Fibroblast of skin of scalp (primary cell): ENCODE data around the gene PLB1. TPM values are rescaled to one million over a fixed set of nuclear protein-coding genes. Genes with fewer than 3 reads are reported as not detected.

Experiments used
- DNase-seq: peaks from one replicate; pipeline ENCODE4 v3.0.0-alpha.2; 2013
- polyA plus RNA-seq, 2 experiments: library from polyadenylated mRNA; unstranded; fragments of 120-200 nt; gene quantifications; one replicate each; pipeline ENCODE4 v1.2.1, GENCODE V29; 2013; ENCODE audit not compliant: insufficient read length in 2 of 2

Gene PLB1
- 0.40 TPM for polyA plus RNA-seq (2013, experiment 1 of 2; ENCODE audit: insufficient read length)
- 0.63 TPM for polyA plus RNA-seq (2013, experiment 2 of 2; ENCODE audit: insufficient read length)

DNA sequence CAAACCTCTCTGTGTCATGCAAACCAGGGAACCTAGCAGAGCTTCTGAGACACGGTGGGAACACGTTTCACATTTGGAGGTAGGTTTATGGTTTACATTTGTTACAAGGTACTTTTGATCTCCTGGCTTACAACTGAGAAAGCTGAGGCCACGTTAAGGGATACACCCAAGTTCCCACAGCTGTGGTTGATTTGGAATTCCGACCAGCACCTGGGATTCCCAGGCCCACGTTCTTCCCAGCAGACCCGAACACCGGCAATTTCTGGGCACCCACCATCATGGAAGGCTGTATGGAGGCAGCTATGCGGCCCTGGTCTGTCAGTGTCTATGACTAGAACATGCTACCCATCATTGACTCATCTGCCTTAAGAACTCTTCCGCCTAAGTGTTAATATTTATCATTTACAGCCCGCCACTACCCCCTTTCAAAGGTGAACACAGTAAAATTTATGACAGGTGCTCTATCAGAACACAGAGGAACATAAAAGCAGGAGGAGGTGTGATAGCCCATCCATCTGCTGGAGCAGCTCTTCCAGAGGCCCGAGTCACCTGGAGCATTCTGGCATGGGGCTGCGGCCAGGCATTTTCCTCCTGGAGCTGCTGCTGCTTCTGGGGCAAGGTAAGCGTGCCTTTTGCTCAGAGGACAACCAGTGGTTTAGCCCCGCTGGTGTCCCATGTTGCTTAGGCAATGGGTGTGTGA, at the start of gene PLB1:
Gene PLB1 (plus strand): TSS at position 510 of the 700 bp plus-strand sequence. CDS start 55 bp downstream, at position 565.
- DNase-seq = no peak

GRCh38 chr2:28446531-28446930, 49.3 kb upstream of the PLB1 start:
- DNase-seq = no peak

- no peak for DNase-seq
These were observed 48.8 kb upstream of the PLB1 start for GRCh38 chr2:28447086-28447485.

- DNase-seq = peak; percentile 85
These were observed 47.7 kb upstream of the PLB1 start for GRCh38 chr2:28447943-28448792.

- DNase-seq = no peak
These were observed 47.1 kb upstream of the PLB1 start for GRCh38 chr2:28448793-28449100.

DNA sequence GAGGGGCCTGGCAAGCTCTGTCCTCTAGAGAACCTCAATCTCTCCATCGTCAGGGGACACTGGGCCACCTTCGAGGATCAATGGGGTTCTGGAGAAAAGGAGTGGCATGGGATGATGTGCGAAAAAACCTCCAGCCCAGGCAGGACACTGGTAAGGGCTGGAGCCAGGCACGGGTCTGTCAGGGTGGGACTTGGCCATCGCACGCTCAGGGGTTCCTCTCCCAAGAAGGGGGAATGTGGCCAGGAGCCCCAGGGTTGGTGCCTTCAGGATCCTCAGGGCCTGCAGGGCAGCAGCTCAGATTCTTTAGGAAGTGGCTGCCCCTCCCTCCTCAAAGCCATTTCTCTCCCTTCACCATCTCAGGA, 46.8 kb upstream of the PLB1 start:
- DNase-seq = no peak

DNA sequence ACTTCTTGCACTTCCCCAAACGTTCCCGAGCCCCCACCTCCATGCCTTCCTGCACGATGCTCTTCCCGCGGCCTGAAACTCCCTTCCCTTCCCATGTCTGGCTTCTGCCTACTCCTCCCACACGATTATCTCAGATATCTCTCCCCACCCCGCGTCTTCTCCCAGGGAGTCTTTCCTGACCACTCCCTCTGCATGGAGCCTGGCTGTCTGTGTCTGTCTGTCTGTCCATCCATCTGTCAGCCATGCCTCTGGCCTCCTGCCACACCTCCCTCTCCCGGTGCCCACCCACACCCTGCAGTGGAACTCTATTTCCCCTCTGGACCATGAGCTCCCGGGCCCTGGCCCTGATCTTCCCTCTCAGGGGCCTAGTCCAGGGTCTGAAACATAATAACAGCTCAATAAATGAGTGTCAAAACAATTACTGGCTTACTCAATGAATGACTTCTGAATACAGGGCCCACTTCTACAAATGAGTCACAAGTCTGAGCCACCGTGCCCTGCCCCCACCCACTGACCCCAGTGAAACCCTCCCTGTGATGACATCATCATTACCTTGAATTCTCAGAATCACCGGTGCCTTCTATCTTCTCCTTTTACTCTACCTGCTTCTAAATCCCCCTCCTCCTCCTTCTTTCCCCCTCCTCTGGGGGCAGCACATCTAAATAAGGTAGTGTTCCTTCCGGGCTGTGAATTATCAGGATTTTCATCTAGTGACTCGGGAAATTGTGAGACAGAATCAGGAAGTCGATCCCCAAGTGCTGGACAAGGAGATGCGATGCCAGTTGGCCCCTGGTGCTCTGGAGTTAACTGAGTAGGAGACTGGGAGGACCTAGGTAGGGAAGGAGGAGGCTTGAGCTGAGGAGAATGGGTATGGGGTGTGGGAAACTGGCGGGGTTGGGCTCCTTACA, 46.1 kb upstream of the PLB1 start:
- peak; percentile 58 for DNase-seq

GRCh38 chr2:28450901-28451565, 44.8 kb upstream of the PLB1 start:
- DNase-seq = no peak

GRCh38 chr2:28451793-28452533, 43.9 kb upstream of the PLB1 start:
- DNase-seq = no peak

DNA sequence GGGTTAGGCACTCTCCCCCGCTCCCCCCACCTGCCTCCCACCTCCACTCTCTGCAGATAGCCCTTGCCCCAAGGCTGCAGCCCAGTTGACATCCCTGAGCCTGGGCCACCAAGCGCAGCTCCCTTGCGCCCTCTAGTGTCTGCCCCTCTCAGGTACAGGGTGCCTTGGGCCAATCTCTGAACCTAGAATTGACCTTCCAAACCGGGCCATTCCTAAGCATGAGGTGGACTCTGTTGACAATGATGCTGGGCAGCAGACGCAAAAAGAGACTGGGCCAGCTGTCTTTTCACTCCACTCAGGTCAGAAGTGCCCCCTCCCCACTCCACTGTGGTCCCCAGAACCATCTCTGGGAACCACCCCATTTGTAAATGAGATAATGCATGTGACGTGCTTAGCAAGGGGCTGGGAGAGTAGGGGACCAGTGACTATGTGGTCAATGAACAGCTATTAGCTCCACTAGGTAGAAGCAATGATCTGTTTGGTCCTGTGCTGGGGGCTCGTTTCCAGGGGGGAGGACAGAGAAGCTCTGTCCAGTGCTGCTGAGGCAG, 43.3 kb upstream of the PLB1 start:
- DNase-seq = peak; percentile 53

- DNase-seq = no peak
These were observed 42.5 kb upstream of the PLB1 start for GRCh38 chr2:28453396-28453795.

- no peak for DNase-seq
These were observed 41.6 kb upstream of the PLB1 start for GRCh38 chr2:28454016-28454930.

GRCh38 chr2:28457237-28457636, 38.6 kb upstream of the PLB1 start:
- no peak for DNase-seq

DNA sequence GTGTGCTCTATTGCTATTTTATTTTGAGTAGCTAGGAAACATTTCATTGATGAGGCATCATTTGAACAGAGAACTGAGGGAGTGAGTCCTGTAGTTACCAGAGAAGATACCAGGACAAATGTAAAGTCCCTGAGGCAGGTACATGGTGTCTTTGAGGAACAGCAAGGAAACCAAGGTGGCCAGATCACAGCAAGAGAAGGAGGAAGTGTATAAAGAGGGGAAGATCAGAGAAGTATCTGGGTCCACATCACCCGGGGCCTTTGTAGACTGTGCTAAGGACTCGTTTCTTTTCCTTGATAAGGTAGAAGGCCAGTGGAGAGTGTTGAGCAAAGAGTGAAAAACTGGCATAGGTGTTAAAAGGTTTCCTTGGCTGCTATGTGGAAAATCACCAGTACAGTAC, 34.8 kb upstream of the PLB1 start:
- no peak for DNase-seq

DNA sequence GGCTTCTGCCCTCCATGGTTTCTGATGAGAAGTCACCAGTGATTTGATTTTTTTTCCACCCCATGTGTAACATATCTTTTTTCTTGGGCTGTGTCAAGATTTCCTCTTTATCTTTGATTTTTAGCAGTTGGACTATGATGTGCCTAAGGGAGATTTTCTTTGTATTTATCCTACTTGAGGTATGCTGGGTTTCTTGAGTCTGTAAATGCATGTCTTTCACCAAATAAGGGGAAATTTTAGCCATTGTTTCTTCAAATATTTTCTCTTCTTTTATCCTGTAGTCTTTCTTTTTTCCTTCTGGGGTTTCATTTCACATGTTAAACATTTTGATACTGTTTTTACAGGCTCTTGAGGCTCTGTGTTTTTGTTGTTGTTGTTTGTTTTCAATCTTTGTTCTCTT, 33.7 kb upstream of the PLB1 start:
- DNase-seq = no peak

GRCh38 chr2:28463211-28463816, 32.5 kb upstream of the PLB1 start:
- DNase-seq = no peak

- no peak for DNase-seq
These were observed 32.0 kb upstream of the PLB1 start for GRCh38 chr2:28463893-28464292.

DNA sequence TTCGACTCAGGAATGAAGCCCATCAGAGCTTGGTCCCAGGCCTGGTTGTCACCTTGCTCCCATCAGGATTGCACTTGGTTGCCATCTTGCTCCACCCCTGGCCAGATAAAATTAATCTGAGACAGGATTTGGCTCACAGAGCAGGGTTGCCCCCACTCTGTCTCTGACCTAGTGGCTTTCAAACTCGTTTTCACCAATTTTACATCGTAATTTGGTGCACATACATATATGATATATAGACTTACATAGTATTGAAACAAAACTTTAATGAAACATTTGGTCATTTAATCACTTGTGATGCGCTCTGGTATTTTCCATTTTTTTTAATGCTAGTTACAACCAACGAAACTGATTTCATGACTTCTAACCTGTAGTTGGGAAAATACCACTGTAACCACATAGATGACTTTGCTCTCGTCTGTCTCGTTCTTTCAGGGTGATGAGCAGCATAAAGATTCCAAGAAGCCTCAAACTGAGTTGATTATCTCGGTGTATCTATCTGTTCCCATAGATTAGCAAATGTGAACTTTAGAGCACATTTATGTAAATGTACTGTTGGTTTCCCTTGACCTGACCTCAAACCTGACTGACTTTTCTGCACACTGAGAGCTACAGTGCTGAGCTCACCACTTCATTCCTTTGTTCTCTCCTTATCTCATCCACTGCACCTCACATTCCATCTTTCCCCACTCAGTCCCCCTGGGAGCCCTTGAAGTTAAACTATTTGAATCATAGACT, 30.5 kb upstream of the PLB1 start:
- DNase-seq = no peak

DNA sequence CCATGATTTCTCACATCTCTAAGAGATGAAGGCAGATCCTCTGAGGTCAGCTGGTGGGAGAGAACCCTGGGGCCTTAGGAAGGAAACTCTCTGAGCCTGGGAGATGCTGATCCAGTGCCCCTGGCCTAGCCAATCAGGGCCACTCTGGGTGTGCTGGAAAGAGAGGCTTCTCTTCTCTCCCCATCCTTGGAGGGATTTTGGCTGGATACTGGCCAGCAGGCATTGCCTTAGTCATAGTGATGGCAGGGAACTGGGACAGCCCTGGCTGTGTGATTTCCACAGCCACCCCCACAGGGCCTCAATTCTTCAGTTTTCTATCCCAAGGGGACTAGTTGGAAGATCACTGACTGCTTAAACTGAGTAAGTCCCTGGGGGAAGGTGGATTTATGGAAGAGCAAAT, 26.6 kb upstream of the PLB1 start:
- DNase-seq = peak; percentile 83
